ENCODE data around the gene GNG11. TPM values are rescaled to one million over a fixed set of nuclear protein-coding genes. Genes with fewer than 3 reads are reported as not detected.

GNG11 gene
- total and polyA plus RNA-seq, 2 of the 13 experiments (the other 11 are each of a cell fraction or from before 2014, with no cell fraction given) = not detected

- TF ChIP-seq MAFF (IDR thresholded peaks at IDR 0.05; ENCODE audit: low read depth, low read length) = peak; percentile 47; the same call in 1 of the 2 replicates
- TF ChIP-seq MYC (CRISPR knock-in tag; IDR thresholded peaks at IDR 0.05; ENCODE audit: borderline replicate concordance) = no peak
- TF ChIP-seq IKZF4 (CRISPR knock-in tag; IDR thresholded peaks at IDR 0.05; ENCODE audit: borderline replicate concordance, low read depth, not compliant biosample characterization) = no peak
These were observed 31.0 kb upstream of the GNG11 start, which contains the start of gene TFPI2 (continued) for GRCh38 chr7:93890464-93891068.

DNA sequence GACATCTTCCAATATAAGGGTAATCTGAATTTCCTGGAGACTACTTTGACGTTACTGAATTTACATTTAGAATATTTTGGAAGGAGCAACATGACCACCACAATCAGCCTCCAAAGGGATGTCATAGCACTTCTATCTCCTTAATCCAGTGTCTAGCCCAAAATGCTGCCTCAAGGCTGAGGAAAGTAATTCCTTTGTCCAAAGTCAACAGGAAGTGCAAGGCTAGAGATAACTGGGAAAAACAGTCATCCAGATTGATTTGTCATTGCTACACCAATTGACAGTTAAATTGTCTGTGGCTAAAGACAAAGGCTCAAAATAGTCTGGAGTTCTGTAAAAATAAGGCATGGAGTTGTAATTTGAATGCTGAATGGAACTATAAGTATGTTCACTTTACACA is 27.1 kb upstream of the GNG11 start:
- Histone ChIP-seq H3K4me3 (replicated peaks in 1 of 3; ENCODE audit: insufficient read depth in 1 of 3, low read depth in 2 of 3, low read length in 3 of 3) (no peak overlapping the region), H3K9ac (ENCODE audit: insufficient read depth, low read depth, low read length) (no peak overlapping the region), H3K27ac (ENCODE audit: extremely low read length, insufficient read depth, low read length) (no peak overlapping the region), H3K79me2 (ENCODE audit: insufficient read depth, low read length) (no peaks in the 10 kb centered on the region), H3K4me2 (ENCODE audit: low read depth, low read length) (no peak overlapping the region), H2AFZ (ENCODE audit: low read length) (no peak overlapping the region), H3K4me1 (ENCODE audit: insufficient read depth, low read length) (0 out of 2 replicates have a peak, but pooled peaks cover 5% of the 10 kb centered on the region), H3K36me3 (replicated peaks in 1 of 2; ENCODE audit: control insufficient read depth in 1 of 2, insufficient read depth in 2 of 2, low read length in 2 of 2) (no peaks in the 10 kb centered on the region), H4K20me1 (ENCODE audit: insufficient read depth, low read length) (no peaks in the 10 kb centered on the region), H3K27me3 (ENCODE audit: control insufficient read depth in 1 of 2, insufficient read depth in 2 of 2, low read length in 2 of 2) (peaks cover 4 to 16% of the 10 kb centered on the region in 2 experiments; a peak in 2 of 5 replicates), H3K9me3 (ENCODE audit: low read length) (no peaks in the 10 kb centered on the region)
- POLR2A ChIA-PET = no interaction called here
- WGBS (ENCODE audit: low lambda C conversion rate) = 0% methylated on average over 1 of the region's 1 CpG
- no peak for DNase-seq (ENCODE audit: low spot score)
- FAIRE-seq = no peak
- intact Hi-C loops (cut with micrococcal nuclease; ENCODE audit: unreplicated experiment) = no loop called here
- no peak for ATAC-seq
- BruUV-seq (replicated peaks) = no TSS peak
- CTCF ChIA-PET (ENCODE audit: low intra/inter-chr PET ratio, low total read pairs) = no interaction called here
- in situ Hi-C loops (cut with HindIII; ENCODE audit: extremely low pct_ligation_motif_present, low pct_unique_long_range_greater_than_20kb) = no loop called here
- TF ChIP-seq ZNF296 (CRISPR knock-in tag; conservative IDR thresholded peaks at IDR 0.05) (no peak), NCOA2 (CRISPR knock-in tag; IDR thresholded peaks at IDR 0.05) (no peak), TEF (CRISPR knock-in tag; IDR thresholded peaks at IDR 0.05) (no peak), ZC3H13 (CRISPR knock-in tag; IDR thresholded peaks at IDR 0.05) (no peak), MED1 (CRISPR knock-in tag; IDR thresholded peaks at IDR 0.05) (no peak), ZNF207 (IDR thresholded peaks at IDR 0.05; ENCODE audit: borderline replicate concordance) (no peak), ZNF350 (CRISPR knock-in tag; IDR thresholded peaks at IDR 0.05; ENCODE audit: borderline replicate concordance, low read depth) (no peak), FOXP1 (IDR thresholded peaks at IDR 0.05) (no peak), FOXP1 (CRISPR knock-in tag; IDR thresholded peaks at IDR 0.05) (no peak), ZNF253 (CRISPR knock-in tag; IDR thresholded peaks at IDR 0.05; ENCODE audit: borderline replicate concordance) (no peak), MLX (CRISPR knock-in tag; IDR thresholded peaks at IDR 0.05) (no peak), ZNF629 (CRISPR knock-in tag; conservative IDR thresholded peaks at IDR 0.05) (no peak), ZZZ3 (CRISPR knock-in tag; IDR thresholded peaks at IDR 0.05; ENCODE audit: borderline replicate concordance) (no peak), ZMAT3 (CRISPR knock-in tag; conservative IDR thresholded peaks at IDR 0.05) (no peak), ZMYM3 (CRISPR knock-in tag; IDR thresholded peaks at IDR 0.05) (no peak)
- TF ChIP-seq, protein P1, sequence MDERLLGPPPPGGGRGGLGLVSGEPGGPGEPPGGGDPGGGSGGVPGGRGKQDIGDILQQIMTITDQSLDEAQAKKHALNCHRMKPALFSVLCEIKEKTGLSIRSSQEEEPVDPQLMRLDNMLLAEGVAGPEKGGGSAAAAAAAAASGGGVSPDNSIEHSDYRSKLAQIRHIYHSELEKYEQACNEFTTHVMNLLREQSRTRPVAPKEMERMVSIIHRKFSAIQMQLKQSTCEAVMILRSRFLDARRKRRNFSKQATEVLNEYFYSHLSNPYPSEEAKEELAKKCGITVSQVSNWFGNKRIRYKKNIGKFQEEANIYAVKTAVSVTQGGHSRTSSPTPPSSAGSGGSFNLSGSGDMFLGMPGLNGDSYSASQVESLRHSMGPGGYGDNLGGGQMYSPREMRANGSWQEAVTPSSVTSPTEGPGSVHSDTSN (CRISPR knock-in tag; IDR thresholded peaks at IDR 0.05) = no peak
